Right forelimb (tissue), 1 donor: Measurements from ENCODE around the gene CLPSL2.
"Not testable (repeated sequence)": the region's sequence is repeated elsewhere in the genome, so short reads cannot be mapped to it uniquely, and the experiment has no call there.

Experiments used
- DNase-seq: peaks from one replicate; pipeline ENCODE4 v3.0.0-alpha.2; 2018

Gene CLPSL2, protein sequence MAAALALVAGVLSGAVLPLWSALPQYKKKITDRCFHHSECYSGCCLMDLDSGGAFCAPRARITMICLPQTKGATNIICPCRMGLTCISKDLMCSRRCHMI

DNA sequence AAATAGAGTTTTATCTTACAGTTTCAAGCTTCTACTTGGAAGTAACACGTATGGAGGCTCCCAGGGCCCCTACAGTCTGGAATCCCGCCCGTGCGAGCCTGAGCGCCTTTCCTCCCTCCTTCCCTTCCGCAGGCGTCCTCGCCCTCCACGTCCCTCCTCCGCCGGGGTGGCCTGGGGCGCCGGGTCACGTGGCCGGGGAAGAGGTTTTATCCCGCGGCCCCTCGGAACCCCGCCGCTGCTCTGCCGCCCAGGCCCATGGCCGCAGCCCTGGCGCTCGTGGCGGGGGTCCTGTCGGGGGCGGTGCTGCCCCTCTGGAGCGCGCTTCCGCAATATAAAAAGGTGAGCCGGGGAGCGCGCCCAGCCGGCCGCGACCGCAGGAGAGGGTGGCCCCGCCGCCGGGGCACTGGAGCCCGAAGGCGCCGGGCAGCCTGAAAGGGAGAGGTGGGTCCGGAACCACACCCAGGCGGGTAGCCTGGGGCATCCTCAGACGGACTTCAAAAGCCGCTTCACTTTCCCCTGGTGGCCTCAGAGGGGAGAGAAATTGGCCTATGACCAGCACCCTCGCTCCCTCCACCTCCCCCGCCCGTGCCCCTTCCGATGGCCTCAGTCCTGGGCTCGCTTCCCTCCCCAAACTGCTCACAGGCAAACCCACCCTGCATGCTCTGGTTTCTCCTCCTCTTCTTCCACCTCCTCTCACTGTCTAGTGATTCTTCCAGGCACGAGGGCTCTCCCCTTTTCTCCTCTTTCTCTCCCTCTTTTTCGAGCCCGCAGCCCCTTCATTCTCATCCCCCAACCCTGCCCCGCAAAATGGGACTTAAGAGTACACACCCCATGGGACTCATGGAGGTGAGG is at the start of gene CLPSL2:
TSS of gene CLPSL2 (plus strand) at position 235 of the 852 bp plus-strand sequence. CDS start at position 256, 21 bp downstream.
- DNase-seq: peak; percentile 49

DNA sequence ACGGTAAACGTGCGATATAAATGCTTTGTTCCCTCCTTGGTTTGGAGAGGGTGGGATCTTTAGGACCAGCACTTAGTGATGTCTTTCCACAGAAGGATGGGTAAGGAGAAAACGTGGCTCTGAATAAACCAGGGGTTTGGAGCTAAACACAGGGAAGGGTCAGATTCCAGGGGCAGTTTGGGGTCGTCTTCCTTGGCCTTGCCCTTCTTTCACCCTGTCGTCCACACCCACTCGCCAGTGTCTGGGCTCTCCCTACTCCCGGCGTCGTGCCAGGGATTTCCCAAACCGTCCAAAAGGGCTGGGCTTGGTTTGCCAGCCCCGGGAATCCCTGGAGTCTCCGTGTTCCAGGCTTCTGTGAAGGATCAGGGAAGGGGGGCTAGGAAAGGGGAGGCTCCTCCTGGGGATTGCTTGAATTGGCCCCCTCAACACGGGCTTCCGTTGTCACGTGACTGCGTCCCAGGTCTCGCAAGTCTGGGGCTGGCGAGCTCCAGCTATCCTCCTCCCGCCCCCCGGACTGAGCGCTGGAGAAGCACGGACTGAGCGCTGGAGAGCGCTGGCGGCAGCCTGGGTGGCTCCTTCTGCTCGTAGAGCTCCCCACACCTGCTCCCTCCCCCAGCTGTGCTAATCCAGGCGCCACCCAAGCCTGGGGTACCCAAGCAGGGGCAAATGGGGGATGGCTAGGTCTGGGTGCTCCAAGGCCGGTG is 49.0 kb upstream of the CLPSL2 start:
- DNase-seq: peak; percentile 90

DNA sequence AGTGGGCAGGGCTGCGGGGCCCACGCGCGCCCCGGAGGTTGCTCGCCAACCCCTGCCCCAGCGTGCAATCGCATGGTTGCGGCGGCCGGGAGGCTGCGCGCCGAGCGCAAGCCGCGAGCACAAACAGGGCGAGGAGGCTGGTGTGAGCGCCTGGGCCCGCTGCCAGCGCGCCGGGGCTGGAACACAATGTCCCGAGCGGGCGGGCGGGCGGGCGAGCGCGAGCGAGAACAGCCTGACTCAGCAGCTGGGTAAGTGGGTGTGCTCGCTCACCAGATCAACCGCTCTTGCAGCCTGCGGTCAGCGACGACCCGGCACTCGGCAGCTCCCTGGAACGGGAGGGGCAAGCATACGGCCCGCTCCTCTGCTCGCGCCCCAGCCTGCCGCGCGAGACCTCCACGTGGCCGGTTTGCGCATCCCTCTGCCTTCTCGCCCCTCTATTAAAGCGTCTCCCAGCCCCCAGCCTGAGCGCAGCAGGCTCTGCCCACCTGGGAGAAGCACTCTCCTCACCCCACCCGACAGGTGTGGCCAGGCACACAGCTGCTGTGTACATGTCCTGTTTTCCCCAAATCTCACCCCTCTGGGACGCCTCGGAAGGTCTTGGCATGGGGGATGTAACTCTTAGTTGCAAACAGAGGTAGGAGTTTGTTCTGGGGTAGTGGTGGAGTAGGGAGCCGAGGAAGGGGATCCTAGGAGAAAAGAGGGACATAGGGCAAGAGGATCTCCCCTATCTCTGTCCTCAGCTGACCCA is 48.3 kb upstream of the CLPSL2 start:
- DNase-seq: peak; percentile 93

DNA sequence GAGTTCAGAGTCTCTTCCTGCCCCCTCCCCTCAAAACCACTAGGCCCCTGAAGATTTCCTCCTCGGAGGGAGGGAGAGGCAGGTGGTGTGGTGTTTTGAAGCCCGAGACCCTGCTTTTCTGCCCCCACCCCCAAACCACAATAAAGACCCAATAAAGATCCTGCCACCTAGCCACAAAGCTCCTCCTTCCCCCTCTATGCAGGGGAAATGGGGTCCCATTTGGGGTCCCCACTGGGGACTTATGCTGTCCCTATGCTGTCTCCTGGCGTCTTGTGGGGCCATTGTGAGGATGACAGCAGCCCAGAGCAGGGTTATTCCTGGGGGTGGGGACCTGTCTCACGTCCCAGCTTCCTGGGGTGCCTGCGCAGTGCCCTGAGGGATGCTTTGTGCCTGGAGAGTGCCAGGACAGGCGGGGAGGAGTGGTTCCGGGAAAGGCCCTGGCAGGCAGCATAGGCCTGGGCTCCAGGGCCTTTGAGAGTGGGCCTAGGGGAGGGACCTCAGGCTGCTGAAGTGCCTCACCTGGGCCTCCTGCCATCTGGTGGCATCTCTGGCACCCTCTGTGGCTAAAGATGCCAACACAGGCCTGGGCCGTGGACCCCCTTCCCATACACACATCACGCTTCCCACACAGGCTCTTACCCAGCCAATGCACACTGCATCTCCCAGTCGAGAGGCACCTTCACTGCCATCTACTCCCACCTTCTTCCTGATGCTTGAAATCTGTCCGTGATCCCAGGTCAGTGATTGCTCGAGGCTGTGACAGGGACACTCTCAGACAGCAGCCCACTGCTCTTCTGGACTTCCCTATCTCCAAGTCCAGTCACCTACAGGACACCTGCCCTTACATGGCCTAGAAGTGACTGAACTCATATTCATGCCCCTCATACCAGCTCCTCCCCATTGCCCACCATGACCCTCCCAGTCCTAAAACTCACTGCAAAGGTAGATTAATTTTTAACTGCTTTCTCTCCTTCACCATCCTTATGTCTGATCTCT is 47.4 kb upstream of the CLPSL2 start:
- DNase-seq: no peak

DNA sequence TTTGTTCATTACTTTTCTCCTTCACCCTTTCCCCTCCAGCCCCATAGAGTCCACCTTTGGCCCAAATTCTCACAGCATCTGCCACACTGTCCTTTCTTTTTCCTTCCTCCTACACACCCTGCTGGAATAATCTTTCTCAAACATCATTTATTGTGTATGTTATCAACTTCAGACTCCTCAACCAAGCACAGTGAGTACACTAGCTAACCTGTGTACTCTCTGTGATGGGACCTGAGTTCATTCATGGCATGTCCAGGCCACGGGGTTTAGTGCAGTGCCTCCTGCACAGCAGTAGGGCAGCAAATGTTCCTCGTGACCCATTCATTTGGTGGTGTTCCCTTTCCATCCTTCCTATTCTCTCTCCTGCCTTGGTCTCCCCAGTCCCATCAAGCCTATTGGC is 46.7 kb upstream of the CLPSL2 start:
- no peak for DNase-seq

DNA sequence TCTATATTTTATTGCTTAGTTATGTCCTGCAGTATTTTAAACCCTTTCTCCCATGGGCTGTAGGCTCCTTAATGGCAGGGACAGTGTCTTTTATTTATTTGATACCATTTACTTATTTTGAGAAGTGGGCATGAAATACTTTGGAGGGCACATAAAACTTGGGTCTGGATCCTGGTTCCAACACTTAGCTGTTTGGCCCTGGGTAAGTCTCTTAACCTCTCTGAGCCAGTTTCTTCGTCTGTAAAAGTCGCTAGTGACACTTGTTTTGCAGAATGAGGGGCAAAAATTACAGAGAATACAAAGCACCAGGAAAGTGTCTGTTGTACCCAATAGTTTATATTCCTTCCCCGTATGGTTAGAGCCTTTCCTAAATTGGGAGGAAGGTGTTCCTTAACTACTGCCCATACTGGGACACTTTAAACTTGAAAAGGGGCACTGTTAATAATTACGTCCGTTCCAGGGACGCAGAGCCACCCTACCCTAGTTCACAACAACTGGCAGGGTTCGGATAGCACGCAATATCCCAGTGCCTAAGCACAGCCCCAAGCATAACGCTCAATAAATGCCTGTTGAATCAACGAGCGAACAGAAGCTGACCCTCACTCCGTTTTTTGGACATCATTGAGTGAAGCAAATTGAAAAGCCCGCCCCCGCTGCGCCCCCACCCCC is 45.5 kb upstream of the CLPSL2 start:
- DNase-seq: no peak

DNA sequence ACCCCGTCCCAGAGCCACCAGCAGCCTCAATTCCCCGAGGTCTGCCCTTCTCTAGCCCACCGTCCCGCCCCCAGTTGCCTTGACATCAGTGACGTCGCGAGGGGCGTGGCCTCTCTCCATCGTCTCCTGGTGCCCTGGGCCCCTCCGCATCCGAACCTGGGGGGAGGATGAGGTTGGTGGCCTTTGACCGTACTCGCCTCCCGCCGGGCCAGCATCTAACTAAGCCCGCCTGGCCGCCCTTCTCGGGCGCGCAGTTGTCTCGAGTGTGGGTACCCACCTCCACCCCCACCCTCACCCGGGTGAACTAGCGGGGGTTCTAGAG is 45.0 kb upstream of the CLPSL2 start:
- DNase-seq: peak; percentile 96

DNA sequence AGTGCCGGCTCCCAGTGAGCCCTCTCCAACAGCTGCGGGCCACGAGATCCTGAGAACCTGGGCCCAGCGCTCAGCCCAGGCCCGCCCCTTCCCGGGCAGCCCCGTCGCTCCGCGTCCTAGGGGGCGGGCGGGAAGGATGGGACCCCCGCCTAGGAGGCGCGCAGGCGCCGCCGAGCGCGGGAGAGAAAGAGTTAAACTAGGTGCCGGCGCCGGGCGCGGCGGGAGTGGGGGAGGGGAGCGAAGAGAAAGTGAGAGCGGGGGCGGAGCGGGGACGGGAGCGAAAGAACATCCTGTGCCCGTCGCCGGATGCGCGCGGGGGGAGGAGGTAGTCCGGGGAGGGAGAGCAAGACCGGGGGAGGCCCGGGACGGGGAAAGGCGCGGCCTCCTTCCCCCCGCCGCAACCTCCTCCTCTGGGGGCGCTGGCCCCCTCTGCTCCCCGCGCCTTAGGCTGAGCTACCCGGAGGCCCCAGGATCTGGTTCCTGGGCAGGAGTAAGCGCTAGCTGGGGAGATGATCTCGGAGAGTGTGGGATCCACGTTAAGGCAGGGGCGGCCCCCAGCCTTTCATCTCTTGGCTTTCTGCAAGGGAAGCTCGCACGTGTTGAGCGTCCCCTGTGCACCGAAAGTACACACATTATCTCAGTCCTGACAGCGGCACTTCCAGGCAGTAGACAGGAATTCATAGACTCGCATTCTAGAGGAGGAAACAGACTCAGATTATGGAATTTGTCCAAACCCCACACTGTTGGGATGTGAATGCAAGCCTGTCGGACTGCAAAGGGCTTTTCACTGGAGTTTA is 44.5 kb upstream of the CLPSL2 start:
- peak; percentile 95 for DNase-seq

DNA sequence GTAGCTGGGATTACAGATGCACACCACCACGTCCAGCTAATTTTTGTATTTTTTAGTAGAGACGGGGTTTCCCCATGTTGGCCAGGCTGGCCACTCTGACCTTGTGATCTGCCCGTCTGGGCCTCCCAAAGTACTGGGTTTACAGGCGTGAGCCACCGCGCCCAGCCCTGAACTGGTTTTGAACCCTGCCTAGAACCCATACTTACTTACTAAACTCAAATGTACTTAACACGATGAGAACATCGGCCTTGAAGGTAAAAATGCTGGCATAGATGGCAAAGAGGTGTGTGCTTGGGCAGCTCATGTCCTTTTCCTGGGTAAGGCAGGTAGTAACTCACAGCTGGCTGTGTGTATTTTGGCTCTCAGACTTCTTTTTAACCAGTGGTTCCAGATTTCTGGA is 42.8 kb upstream of the CLPSL2 start:
- no peak for DNase-seq

DNA sequence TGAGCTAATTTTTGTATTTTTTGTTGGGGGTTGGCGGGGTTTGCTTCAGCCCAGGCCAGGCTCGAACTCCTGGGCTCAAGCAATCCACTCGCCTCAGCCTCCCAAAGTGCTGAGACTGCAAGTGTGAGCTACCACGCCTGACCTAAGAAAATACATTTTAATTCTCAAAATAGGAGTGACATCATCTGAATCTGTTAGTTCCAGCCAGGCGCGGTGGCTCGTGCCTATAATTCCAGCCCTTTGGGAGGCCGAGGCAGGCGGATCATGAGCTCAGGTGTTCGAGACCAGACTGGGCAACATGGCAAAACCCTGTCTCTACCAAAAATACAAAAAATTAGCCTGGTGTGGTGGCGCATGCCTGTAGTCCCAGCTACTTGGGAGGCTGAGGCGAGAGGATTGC is 42.1 kb upstream of the CLPSL2 start:
- not testable (repeated sequence) for DNase-seq

DNA sequence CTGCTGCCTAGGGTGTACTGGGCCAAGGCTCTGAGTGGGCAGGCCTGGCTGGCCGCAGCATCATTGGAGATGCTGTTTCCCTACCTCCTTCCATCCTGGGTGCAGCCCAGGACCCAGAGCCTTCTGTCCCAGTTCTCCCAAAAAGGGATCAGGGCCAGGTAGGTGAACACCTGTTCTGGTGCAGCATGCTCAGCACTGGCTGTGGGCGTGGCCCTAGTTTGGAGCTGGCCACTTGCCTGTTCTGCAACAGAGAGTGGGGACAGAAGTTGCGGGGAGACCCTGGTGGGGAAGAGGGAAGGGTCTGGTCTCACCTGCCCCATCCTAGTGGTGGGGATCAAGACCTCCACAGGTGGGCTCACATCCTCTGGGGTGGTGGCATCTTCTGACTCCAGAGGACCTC is 40.9 kb upstream of the CLPSL2 start:
- DNase-seq: no peak

DNA sequence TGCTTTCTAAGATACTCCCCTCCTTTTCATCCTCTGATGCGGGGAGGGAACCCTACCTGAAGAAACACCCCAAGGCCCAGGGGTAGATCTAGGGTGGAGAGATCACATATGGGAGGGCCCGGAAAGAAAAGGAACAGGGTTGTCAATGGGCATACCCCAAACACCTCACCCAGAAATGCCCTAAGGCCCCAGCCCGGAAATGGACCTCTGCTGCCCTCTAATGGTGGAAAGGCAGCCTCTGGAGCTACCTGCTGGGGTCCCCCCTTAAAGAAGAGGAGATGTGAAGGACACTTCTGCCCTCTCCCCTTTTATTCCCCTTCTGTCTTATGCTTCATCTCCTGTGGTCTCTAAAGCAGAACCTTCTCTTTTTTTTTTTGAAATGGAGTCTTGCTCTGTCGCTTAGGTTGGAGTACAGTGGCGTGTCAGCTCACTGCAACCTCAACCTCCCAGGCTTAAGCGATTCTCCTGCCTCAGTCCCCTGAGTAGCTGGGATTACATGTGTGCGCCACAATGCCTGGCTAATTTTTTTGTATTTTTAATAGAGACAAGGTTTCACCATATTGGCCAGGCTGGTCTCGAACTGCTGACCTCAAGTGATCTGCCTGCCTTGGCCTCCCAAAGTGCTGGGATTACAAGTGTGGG is 40.0 kb upstream of the CLPSL2 start:
- peak; percentile 86 for DNase-seq

DNA sequence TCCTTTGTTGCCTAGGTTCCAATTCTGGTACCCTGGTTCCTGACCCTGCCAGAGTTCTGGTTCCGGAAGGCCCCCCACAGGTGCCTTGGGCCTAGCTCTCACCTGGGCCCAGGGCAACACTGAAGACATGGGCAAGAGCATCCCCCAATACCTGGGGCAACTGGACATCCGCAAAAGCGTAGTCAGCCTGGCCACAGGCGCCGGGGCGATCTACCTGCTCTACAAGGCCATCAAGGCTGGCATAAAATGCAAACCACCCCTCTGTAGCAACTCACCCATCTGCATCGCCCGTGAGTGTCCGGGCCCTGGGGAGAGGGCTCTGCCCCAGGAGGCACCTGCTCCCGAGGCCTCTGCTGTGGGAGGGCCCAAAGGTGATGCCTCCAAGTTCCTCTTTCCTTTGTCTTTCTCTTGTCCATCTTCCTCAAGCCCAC is 39.4 kb upstream of the CLPSL2 start, which contains the start of gene ARMC12:
TSS of gene ARMC12 (plus strand) at position 51 of the 431 bp plus-strand sequence. CDS start at position 128, 77 bp downstream.
- DNase-seq: no peak

DNA sequence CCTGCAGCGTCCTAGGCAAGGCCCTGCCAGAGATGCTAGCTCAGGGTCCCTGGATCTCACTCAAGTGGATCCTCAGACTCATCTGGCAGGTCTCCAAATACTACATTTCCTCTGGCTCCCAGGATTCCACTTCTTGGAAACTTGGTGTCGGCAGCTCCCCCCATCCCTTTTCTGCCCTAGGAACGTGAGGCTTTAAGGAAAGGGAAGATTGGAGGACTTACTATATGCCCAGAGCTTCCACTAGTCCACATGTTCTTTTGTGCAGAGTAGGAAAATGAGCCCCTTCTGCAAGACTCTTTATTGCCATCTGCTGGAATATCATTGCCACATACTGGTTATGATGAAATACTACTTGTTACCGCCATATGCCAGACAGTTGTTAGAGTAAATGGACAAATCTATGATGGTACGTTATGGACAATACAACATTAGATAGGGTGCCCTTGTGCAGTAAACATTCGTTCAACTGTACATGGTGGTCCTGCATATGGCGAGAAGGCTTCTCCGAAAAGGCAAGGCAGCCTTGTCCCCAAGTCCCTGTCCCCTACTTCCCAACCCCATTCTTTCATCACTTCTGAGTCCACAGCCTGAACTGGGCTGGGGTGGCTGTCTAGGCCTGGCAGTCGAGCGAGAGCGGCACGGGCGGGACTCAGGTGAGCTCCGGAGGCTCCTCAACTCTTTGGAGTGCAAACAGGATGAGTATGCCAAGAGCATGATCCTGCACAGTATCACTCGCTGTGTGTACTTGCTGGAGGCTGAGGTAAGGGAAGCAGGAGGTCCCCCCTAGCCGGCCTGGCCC is 38.8 kb upstream of the CLPSL2 start:
- peak; percentile 56 for DNase-seq

DNA sequence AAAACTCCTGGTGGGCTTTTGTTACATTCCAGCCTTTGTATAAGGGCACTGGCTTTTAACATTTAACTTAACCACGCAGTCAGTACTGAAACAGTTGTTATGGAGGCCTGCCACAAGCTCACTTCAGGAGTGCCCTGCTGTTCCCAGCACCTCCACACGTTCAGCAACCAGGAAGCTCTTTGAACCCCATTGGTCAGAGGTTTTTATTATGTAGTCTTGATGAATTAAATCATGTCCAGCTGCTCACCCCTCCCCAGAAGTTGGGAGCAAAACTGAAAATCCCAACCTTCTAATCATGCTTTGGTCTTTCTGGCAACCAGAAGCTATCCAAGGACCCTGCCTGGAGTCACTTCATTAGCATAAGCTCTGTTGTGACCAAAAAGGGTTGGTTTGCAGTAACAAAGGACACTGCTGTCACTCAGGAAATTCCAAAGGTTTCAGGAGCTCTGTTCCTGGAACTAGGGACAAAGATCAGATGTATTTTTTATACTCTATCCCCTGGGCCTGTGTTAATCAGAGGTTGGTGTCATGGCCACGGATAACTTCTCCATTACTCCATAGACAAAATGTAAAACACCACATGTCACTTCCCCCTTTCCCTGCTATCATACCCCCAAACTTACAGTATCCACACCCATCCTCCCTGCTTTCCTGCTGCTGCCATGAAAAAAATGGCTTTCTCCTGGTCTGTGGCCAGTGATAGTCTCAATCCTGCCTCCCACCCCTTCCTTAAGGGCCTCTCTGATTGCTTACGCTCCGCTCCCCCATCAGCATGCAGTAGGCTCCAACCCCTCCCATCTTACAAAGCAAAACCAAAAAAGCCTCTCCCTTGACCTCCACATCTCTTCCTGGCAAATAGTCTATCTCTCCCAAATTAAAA is 36.5 kb upstream of the CLPSL2 start:
- no peak for DNase-seq

DNA sequence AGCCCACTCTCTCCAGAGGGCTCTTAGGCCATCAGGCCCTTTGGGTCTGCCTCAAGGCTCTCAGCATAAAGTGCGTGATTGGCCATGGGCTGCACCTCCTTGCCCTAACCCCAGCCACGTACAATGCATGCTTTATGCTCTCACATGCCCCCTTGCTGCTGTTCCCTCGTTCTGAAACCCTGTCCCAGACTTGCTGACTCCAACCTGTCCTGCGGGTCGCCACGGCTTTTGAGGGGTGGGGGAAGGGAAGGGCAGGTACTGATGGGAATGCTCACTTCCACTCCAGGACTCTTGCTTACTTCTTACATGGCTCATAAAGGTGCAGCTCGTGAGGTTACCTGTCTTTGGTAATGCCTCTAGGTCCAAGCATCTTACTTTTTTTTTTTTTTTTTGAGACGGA is 33.6 kb upstream of the CLPSL2 start:
- DNase-seq: no peak

DNA sequence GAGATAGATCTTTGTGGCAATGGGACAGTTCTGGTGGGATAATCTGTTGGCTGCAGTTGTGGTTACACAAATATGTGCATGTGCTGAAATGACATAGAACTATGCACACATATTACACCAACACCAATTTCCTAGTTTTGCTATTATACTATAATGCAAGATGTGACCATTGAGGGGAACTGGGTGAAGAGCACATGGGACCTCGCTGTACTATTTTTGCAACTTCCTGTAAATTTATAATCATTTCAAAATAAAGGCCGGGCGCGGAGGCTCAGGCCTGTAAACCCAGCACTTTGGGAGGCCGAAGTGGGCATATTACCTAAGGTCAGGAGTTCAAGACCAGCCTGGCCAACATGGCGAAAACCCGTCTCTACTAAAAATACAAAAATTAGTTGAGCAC is 30.9 kb upstream of the CLPSL2 start:
- DNase-seq: no peak

DNA sequence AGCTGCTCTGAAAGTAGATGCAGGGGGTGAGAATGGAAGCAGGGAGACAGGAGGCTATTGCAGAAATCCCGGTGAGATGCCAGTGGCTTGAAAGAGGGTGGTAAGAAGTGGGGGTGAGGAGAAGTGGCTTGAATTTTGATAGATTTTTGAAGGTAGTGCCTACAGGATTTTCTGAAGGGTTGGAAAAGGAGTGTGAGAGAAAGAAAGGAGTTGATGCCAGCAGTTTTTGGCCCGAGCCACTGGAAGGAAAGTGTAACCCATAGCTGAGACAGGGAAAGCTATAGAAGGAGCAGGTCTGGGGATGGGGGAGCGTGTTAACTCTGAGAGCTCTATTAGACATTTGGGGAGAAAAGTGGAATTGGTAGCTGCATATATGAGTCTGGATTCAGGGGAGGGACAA is 29.9 kb upstream of the CLPSL2 start:
- DNase-seq: no peak
